Stimulated activated CD8-positive, alpha-beta memory T cell treated with anti-CD3 and anti-CD28 coated beads, Interleukin-2, amount 100 ng/mL, for 1 hour (primary cell): ENCODE results near the gene DLD.
"Not testable (repeated sequence)": the region's sequence is repeated elsewhere in the genome, so short reads cannot be mapped to it uniquely, and the experiment has no call there.

Experiments
- DNase-seq, 2 donors: peaks; one replicate each; pipeline ENCODE4 v3.0.0-alpha.2; 2020; ENCODE audit warnings: low read depth in 2 of 2

DLD gene

GRCh38 chr7:107874605-107875446 lies 16.2 kb upstream of the DLD start:
- no peak for DNase-seq

- no peak for DNase-seq
Measured at GRCh38 chr7:107876916-107877315, 14.1 kb upstream of the DLD start.

GRCh38 chr7:107877731-107878382 lies 13.1 kb upstream of the DLD start:
- DNase-seq, result no peak

- DNase-seq, result no peak
Measured at GRCh38 chr7:107878636-107879035, 12.3 kb upstream of the DLD start.

- DNase-seq, result no peak
Measured at GRCh38 chr7:107879400-107880035, 11.5 kb upstream of the DLD start.

- DNase-seq, result no peak
Measured at GRCh38 chr7:107882766-107883165, 8.2 kb upstream of the DLD start.

- DNase-seq, result no peak
Measured at GRCh38 chr7:107884066-107884818, 6.7 kb upstream of the DLD start.

GRCh38 chr7:107887827-107888226 lies 3.2 kb upstream of the DLD start:
- DNase-seq, result not testable (repeated sequence)

- DNase-seq, result no peak
Measured at GRCh38 chr7:107889992-107890391, 991 bp upstream of the DLD start.

- no peak for DNase-seq
Measured at GRCh38 chr7:107890493-107890961, 456 bp upstream of the DLD start.

- DNase-seq, result no peak
Measured at GRCh38 chr7:107891636-107892366, 818 bp downstream of the DLD start.

GRCh38 chr7:107892367-107892741 lies 1.4 kb downstream of the DLD start:
- DNase-seq, result not testable (repeated sequence)

GRCh38 chr7:107898997-107899594 lies 8.1 kb downstream of the DLD start:
- no peak for DNase-seq

- no peak for DNase-seq
Measured at GRCh38 chr7:107900496-107901015, 9.6 kb downstream of the DLD start.

GRCh38 chr7:107902381-107902780 lies 11.4 kb downstream of the DLD start:
- DNase-seq, result no peak

- no peak for DNase-seq
Measured at GRCh38 chr7:107907790-107908189, 16.8 kb downstream of the DLD start.

- DNase-seq, result no peak
Measured at GRCh38 chr7:107909445-107909844, 18.5 kb downstream of the DLD start.

- DNase-seq, result no peak
Measured at GRCh38 chr7:107911981-107912380, 21.0 kb downstream of the DLD start.

- no peak for DNase-seq
Measured at GRCh38 chr7:107913851-107914250, 22.9 kb downstream of the DLD start.

GRCh38 chr7:107914831-107915230 lies 23.8 kb downstream of the DLD start:
- no peak for DNase-seq

- no peak for DNase-seq
Measured at GRCh38 chr7:107915541-107915940, 24.6 kb downstream of the DLD start.
